Globus pallidus (tissue), 1 donor: ENCODE data around the gene USP15.
"Not testable (repeated sequence)": the region's sequence is repeated elsewhere in the genome, so short reads cannot be mapped to it uniquely, and the experiment has no call there.

ENCODE experiments used
- DNase-seq: peaks from one replicate; pipeline ENCODE4 v3.0.0-alpha.2; 2015; ENCODE audit warnings: low spot score

USP15 gene

DNA sequence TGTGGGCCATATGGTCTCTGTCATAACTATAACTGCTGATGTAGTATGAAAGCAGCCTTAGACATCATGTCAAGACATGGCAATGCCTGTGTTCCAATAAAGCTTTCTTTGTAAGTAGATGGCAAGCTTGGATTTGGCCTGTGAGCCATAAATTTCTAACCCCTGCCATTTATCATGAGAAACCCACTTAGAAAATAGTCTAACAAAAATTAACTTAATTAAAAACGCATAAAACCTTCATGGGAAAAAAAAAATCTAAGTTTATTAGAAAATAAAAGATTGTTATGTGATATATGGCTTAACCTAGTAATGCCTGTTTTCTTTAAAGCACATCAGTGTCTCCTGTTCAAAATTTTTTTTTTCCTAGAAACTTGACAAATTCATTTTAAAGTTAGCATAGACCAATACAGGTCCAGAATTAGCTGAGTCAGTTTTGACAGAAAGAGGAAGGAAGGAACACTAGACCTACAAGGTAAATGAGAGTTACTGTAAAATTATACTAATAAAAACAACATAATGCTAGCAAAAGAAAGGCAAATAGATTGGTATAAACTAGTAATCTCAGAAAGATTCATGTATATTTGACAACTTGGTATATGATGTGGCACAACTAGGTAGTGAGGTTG lies 68.2 kb downstream of the USP15 start:
- DNase-seq: no peak

DNA sequence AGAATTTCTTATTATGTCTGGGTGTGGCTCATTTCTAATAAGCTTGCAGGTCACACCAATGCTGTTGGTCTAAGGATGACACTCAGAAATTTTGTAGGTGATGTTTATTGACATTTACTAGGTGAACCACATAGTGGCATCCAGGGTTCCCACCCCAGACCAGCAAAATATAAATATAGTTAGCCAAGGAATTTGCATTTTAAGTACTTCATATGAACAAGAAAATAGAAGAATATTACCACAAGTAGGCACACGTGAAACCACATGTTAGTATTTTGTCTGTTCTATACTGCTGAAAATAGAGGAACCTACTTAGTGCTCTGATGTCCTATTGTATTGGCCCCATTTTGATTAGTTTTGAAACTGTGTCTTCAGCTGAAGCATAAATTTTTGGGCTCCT lies 71.1 kb downstream of the USP15 start:
- no peak for DNase-seq

GRCh38 chr12:62332598-62332997 lies 72.4 kb downstream of the USP15 start:
- no peak for DNase-seq

DNA sequence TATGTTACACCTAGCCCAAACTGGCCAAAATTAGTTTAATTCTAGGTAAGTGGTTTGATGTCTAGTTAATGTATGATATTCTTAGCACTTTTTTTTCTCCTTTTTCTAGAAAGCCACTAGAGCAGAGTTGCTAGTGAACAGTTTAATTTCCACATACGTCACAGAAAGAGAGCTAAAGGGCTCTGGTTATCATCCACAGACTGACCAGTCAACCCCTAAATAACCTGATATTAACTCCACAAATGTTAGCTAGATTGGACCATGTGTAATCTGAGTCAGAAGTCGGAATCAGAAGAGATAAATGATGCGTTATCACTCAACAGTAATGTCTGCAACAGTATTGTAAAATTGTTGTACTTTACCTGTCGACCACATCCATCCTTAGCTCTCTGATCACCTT lies 74.9 kb downstream of the USP15 start:
- no peak for DNase-seq

- DNase-seq: no peak
Measured at GRCh38 chr12:62335796-62336195, 75.6 kb downstream of the USP15 start.

GRCh38 chr12:62337643-62338042 lies 77.4 kb downstream of the USP15 start:
- DNase-seq: not testable (repeated sequence)

- DNase-seq: not testable (repeated sequence)
Measured at GRCh38 chr12:62342614-62343303, 82.6 kb downstream of the USP15 start.

DNA sequence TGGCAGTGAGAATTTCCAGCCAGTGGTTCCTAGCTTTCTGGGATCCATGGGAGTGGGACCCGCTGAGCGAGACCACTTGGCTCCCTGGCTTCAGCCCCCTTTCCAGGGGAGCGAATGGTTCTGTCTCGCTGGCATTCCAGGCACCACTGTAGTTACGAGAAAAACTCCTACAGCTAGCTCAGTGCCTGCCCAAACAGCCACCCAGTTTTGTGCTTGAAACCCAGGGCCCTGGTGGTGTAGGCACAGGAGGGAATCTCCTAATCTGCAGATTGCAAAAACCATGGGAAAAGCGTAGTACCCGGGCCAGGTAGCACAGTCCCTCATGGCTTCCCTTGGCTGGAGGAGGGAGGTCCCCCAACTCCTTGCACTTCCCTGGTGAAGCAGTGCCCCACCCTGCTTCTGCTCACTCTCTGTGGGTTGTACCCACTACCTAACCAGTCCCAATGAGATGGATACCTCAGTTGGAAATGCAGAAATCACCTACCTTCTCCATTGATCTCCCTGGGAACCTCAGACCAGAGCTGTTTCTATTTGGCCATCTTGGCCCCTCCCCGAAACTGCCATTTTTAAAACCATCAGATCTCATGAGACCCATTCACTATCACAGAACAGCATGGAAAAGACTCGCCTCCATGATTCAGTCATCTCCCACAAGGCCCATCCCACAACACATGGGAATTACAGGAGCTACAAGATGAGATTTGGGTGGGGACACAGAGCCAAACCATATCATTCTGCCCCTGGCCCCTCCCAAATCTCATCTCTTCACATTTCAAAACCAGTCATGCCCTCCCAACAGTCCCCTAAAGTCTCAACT lies 83.3 kb downstream of the USP15 start:
- DNase-seq: not testable (repeated sequence)

GRCh38 chr12:62344731-62345556 lies 84.7 kb downstream of the USP15 start:
- DNase-seq: not testable (repeated sequence)

- DNase-seq: no peak
Measured at GRCh38 chr12:62345667-62346066, 85.5 kb downstream of the USP15 start.

- no peak for DNase-seq
Measured at GRCh38 chr12:62346817-62347216, 86.6 kb downstream of the USP15 start.

DNA sequence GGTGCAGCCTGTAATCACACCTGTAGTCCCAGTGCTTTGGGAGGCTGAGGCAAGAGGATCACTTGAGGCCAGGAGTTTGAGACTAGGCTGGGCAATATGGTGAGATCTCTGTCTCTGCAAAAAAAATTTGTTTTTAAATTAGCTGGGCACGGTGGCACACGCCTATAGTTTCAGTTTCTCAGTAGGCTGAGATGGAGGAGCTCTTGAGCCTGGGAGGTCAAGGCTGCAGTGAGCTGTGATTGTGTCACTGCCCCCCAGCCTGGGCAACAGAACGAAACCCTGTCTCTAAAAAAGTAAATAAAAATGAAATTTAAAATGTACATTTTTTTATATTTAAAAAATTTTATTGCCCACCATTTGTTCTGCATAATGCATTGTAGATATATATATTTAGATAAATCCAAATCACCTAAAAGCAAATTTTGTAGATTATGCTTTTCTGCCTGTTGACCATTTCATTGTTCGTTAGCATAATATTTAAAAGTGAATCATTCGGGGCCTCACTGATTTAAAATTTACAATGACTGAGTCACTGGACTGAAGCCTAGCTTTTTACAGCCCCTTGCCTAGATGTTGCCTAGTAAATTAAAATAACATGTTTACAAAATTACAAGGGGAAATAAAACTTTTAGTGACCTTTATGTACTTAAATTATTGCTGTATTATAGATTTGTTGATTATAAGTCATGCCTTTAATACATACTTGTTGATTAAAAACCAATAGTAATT lies 87.9 kb downstream of the USP15 start:
- DNase-seq: no peak

GRCh38 chr12:62350554-62350953 lies 90.3 kb downstream of the USP15 start:
- no peak for DNase-seq

DNA sequence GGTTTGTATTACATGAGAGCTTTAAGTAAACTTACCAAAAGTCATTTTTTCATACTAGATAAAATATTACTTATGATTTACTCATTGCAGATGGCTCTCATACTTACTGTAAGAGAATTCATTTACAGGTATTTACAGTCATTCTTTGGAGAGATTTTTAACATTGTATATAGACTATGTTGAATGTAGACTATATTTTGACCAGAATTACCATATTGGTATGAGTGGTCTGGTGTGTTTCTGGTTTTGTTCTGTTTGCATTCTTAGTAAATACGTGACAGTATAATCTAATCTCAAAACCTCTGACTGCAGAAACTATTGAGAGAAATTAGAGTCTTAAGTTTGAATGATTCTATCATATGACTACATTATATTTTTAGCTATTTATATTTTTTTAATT lies 91.1 kb downstream of the USP15 start:
- DNase-seq: no peak

DNA sequence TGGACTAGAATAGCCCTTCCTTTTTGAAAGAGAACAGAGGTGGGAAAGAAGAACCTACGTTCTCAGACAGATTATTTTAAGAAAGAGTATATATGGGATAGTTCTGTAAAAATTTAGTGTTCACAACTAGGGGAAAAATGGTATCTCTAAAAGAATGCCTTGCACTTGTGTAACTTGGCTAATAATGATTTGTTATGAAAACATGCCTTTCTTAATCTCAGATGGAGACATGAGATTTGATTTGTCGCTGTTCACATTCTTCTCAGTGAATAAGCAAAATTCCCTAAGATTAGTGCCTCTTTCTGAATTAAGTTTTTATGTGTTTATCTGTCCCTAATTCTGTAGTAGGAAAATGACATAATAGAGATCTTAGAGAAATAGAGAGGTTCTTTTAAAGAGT lies 100.8 kb downstream of the USP15 start:
- no peak for DNase-seq

DNA sequence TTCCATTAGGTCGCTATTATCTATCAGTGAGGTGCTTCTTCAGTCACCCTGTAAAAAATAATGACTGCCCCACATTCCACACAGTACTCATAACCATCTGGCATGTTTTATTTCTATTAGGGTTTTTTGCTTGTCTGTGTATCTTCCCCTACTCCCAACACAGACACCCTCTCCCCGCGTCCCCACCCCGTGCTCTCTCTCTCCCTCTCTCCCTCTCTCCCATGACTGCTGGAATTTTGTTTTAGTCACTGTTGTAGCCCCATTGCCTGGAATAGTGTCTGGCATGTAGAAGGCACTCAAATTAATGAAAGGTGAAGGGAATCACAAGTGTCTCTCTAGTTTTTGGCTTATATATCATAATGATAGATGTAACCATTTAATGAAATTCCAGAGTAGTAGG lies 103.3 kb downstream of the USP15 start:
- DNase-seq: no peak

DNA sequence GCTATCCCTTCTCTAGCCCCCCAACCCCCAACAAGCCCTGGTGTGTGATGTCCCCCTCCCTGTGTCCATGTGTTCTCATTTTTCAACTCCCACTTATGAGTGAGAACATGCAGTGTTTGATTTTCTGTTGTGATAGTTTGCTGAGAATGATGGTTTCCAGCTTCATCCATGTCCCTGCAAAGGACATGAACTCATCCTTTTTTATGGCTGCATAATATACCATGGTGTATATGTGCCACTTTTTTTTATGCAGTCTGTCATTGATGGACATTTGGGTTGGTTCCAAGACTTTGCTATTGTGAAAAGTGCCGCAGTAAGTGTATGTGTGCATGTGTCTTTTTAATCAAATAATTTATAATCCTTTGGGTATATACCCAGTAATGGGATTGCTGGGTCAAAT lies 104.5 kb downstream of the USP15 start:
- DNase-seq: not testable (repeated sequence)

GRCh38 chr12:62365846-62366245 lies 105.6 kb downstream of the USP15 start:
- DNase-seq: not testable (repeated sequence)

- not testable (repeated sequence) for DNase-seq
Measured at GRCh38 chr12:62368430-62369223, 108.4 kb downstream of the USP15 start.

- DNase-seq: no peak
Measured at GRCh38 chr12:62370189-62370588, 110.0 kb downstream of the USP15 start.

- DNase-seq: no peak
Measured at GRCh38 chr12:62371661-62372060, 111.5 kb downstream of the USP15 start.
